Caco-2 (cell line): ENCODE measurements around the gene SMARCD3. TPM values are rescaled to one million over a fixed set of nuclear protein-coding genes. Genes with fewer than 3 reads are reported as not detected.

Source experiments
- BruUV-seq: library from RNA; stranded (reverse); fragments of 400-500 nt; replicated peaks from 2 replicates; lab custom pipeline; 2021; lab: Mats Ljungman, UMichigan
- CTCF ChIA-PET: fragments of 300-600 bp; sonication (Branson Sonifier 250); formaldehyde crosslinking; loops from one replicate; lab custom pipeline; 2022; ENCODE audit warnings: antibody characterized with exemption; lab: Charles Lee
- POLR2A ChIA-PET: fragments of 300-600 bp; sonication (Branson Sonifier 250); formaldehyde crosslinking; loops from one replicate; lab custom pipeline; 2022; ENCODE audit warnings: antibody characterized with exemption; lab: Charles Lee
- DNase-seq, 2 experiments: peaks; one replicate each; pipeline versions ENCODE4 v3.0.0 to v3.0.0-alpha.2; 2020 to 2022
- H3K27me3 ChIP-seq: replicated peaks from 2 replicates; pipeline ENCODE4 v1.6.0; 2011; ENCODE audit warnings: low read length; ENCODE audit not compliant: control insufficient read depth, insufficient read depth
- H3K36me3 ChIP-seq: 2 replicates; pipeline ENCODE4 v1.5.1; 2011; ENCODE audit warnings: low read length; ENCODE audit not compliant: control insufficient read depth, insufficient read depth
- H3K4me1 ChIP-seq: fragments of 250-450 bp; sonication (Bioruptor Pico); 2 replicates; pipeline ENCODE4 v1.5.1; 2020; ENCODE audit warnings: mild to moderate bottlenecking
- H3K4me3 ChIP-seq: 2 replicates; pipeline ENCODE4 v1.5.1; 2011; ENCODE audit warnings: low read depth, mild to moderate bottlenecking, control low read depth, low read length
- H3K9me3 ChIP-seq: fragments of 250-450 bp; sonication (Bioruptor Pico); 2 replicates; pipeline ENCODE4 v1.5.1; 2020; ENCODE audit warnings: mild to moderate bottlenecking, moderate library complexity
- H3K27ac Mint-ChIP-seq: one replicate; pipeline ENCODE4 v1.8.0; 2022; ENCODE audit warnings: mixed read lengths; ENCODE audit not compliant: unreplicated experiment
- H3K27me3 Mint-ChIP-seq: one replicate; pipeline ENCODE4 v1.8.0; 2022; ENCODE audit warnings: mixed read lengths; ENCODE audit not compliant: insufficient read depth, unreplicated experiment
- H3K36me3 Mint-ChIP-seq: one replicate; pipeline ENCODE4 v1.8.0; 2022; ENCODE audit warnings: mild to moderate bottlenecking, mixed read lengths; ENCODE audit not compliant: insufficient read depth, unreplicated experiment
- H3K4me1 Mint-ChIP-seq: one replicate; pipeline ENCODE4 v1.8.0; 2022; ENCODE audit warnings: low read depth, mixed read lengths; ENCODE audit not compliant: unreplicated experiment
- H3K4me3 Mint-ChIP-seq: one replicate; pipeline ENCODE4 v1.8.0; 2022; ENCODE audit warnings: mild to moderate bottlenecking, moderate library complexity, mixed read lengths; ENCODE audit not compliant: unreplicated experiment
- H3K9me3 Mint-ChIP-seq: one replicate; pipeline ENCODE4 v1.8.0; 2022; ENCODE audit warnings: mixed read lengths; ENCODE audit not compliant: unreplicated experiment
- CTCF ChIP-seq, 2 experiments: fragments of 200-600 bp in 1 of 2; IDR thresholded peaks; 1 replicate in 1 of 2; 2 replicates in 1 of 2; pipeline versions ENCODE4 v1.5.1 to v1.8.0; 2011 to 2022; ENCODE audit warnings: antibody characterized with exemption in 1 of 2, control low read depth in 1 of 2, inconsistent platforms in 1 of 2, low read depth in 1 of 2, low read length in 1 of 2, mild to moderate bottlenecking in 1 of 2, moderate library complexity in 1 of 2; ENCODE audit not compliant: insufficient read depth in 1 of 2, severe bottlenecking in 1 of 2, unreplicated experiment in 1 of 2
- intact Hi-C: fragments of 100-400 bp; cut with micrococcal nuclease; formaldehyde crosslinking; loops from one replicate; pipeline ENCODE4 v1.10.0; 2022; ENCODE audit not compliant: unreplicated experiment
- total RNA-seq: library from RNA; stranded (reverse); gene quantifications from 2 replicates; pipeline ENCODE4 v1.2.3, GENCODE V29; 2022

Gene SMARCD3
- total RNA-seq, 1 experiment from 2014 or later = 27.8 TPM

GRCh38 chr7:151238924-151239836 is 9.3 kb downstream of the SMARCD3 start:
- no peaks in the 10 kb centered on the region for H3K9me3 Mint-ChIP-seq
- peaks cover 41% of the 10 kb centered on the region for H3K36me3 Mint-ChIP-seq
- intact Hi-C loops = no loop called here
- Histone ChIP-seq H3K4me1 (peaks cover 8% of the 10 kb centered on the region; the same call in 1 of the 2 replicates), H3K4me3 (no peak overlapping the region), H3K36me3 (peaks cover under 1% of the 10 kb centered on the region; the same call in 1 of the 2 replicates), H3K9me3 (no peaks in the 10 kb centered on the region), H3K27me3 (no peaks in the 10 kb centered on the region)
- H3K27me3 Mint-ChIP-seq = no peaks in the 10 kb centered on the region
- BruUV-seq = no TSS peak
- POLR2A ChIA-PET = no interaction called here
- no peak overlapping the region for H3K27ac Mint-ChIP-seq
- no peak overlapping the region for H3K4me3 Mint-ChIP-seq
- peaks cover 13% of the 10 kb centered on the region for H3K4me1 Mint-ChIP-seq
- TF ChIP-seq CTCF (IDR thresholded peaks at IDR 0.05; ENCODE audit: insufficient read depth in 1 of 2, low read depth in 1 of 2, low read length in 1 of 2, severe bottlenecking in 1 of 2, unreplicated experiment in 1 of 2) = no peak
- CTCF ChIA-PET = interaction anchor here (0.5 kb wide), 1 partner anchor 32 kb away, joined by 4 read pairs; no protein-coding TSS in a partner anchor
- no peak for DNase-seq

- CTCF ChIA-PET = interaction anchor here (0.5 kb wide), 1 partner anchor 31 kb away, joined by 4 read pairs; no protein-coding TSS in a partner anchor
- H3K27me3 ChIP-seq = no peaks in the 10 kb centered on the region
These were observed 10.2 kb downstream of the SMARCD3 start for GRCh38 chr7:151238190-151238810.

More at GRCh38 chr7:151238190-151238810, 10.2 kb downstream of the SMARCD3 start:
- Histone ChIP-seq H3K9me3 (no peaks in the 10 kb centered on the region), H3K36me3 (peaks cover 2% of the 10 kb centered on the region; the same call in 1 of the 2 replicates), H3K4me1 (peaks cover 13% of the 10 kb centered on the region; the same call in 1 of the 2 replicates), H3K4me3 (no peak overlapping the region)
- no peaks in the 10 kb centered on the region for H3K27me3 Mint-ChIP-seq
- no peak overlapping the region for H3K4me3 Mint-ChIP-seq
- BruUV-seq = no TSS peak
- H3K4me1 Mint-ChIP-seq = peaks cover 13% of the 10 kb centered on the region
- peaks cover 34% of the 10 kb centered on the region for H3K36me3 Mint-ChIP-seq
- POLR2A ChIA-PET = interaction anchor here (0.5 kb wide), 1 partner anchor 11 kb away, joined by 3 read pairs; the partner anchor contains the start of gene ABCF2
- intact Hi-C loops = no loop called here
- no peak for DNase-seq
- TF ChIP-seq CTCF (IDR thresholded peaks at IDR 0.05; ENCODE audit: insufficient read depth in 1 of 2, low read depth in 1 of 2, low read length in 1 of 2, severe bottlenecking in 1 of 2, unreplicated experiment in 1 of 2) = no peak
- no peak overlapping the region for H3K27ac Mint-ChIP-seq
- H3K9me3 Mint-ChIP-seq = no peaks in the 10 kb centered on the region
